ENCODE measurements around the gene CCDC90B. TPM values are rescaled to one million over a fixed set of nuclear protein-coding genes. Genes with fewer than 3 reads are reported as not detected.

Gene CCDC90B
- total and polyA plus RNA-seq, 10 of the 15 experiments (the other 5 are each of a cell fraction or from before 2014, with no cell fraction given): 33.2 to 91.5 (median 59.2) TPM

- ATAC-seq: peak; percentile 72
- Histone ChIP-seq H3K4me1 (ENCODE audit: control insufficient read depth, insufficient read depth, low read length) (peaks cover 21% of the 10 kb centered on the region), H3K9ac (ENCODE audit: control insufficient read depth, insufficient read depth, low read length) (peak overlapping the region; percentile 94), H4K20me1 (ENCODE audit: control insufficient read depth, insufficient read depth) (no peaks in the 10 kb centered on the region), H3K4me2 (ENCODE audit: control insufficient read depth, insufficient read depth) (peak overlapping the region; percentile 83), H3K79me2 (ENCODE audit: control insufficient read depth, insufficient read depth, low read length) (peaks cover 30% of the 10 kb centered on the region), H2AFZ (ENCODE audit: control insufficient read depth, low read depth, low read length) (peak overlapping the region; percentile 97), H3K27ac (ENCODE audit: control insufficient read depth, insufficient read depth) (peak overlapping the region; percentile 96), H3K9me3 (replicated peaks; ENCODE audit: control insufficient read depth, insufficient read depth, low read length) (no peaks in the 10 kb centered on the region), H3K4me3 (peak overlapping the region; percentile 78), H3K27me3 (replicated peaks in 1 of 2; ENCODE audit: control insufficient read depth in 2 of 2, insufficient read depth in 2 of 2, low read length in 1 of 2) (no peaks in the 10 kb centered on the region), H3K36me3 (ENCODE audit: control insufficient read depth in 2 of 2, insufficient read depth in 2 of 2, low read length in 1 of 2) (no peaks in the 10 kb centered on the region)
- ChIA-PET RAD21 (ENCODE audit: unreplicated experiment) (interaction anchor here (0.8 to 1.6 kb wide), 3 partner anchors 35 to 384 kb away, joined by 3 to 7 read pairs (median 5); partner anchors contain the start of genes ANKRD42 and DDIAS), POLR2A (interaction anchor here (1.0 to 2.2 kb wide), 8 partner anchors 8 to 387 kb away, joined by 3 to 15 read pairs (median 4); partner anchors contain the start of genes DDIAS, PCF11 and PRCP), SMC1A (ENCODE audit: uncharacterized antibody, unreplicated experiment) (interaction anchor here (0.9 to 2.1 kb wide), 6 partner anchors 11 to 384 kb away, joined by 3 to 9 read pairs (median 4); partner anchors contain the start of gene DDIAS), CTCF (interaction anchor here (0.6 to 1.9 kb wide), 4 partner anchors 8 to 375 kb away, joined by 3 to 8 read pairs (median 3); no protein-coding TSS in a partner anchor)
- in situ Hi-C loops (cut with MboI): loop anchor here (5.0 to 10.0 kb wide), 2 partner anchors 380 to 532 kb away; partner anchors contain the start of genes DDIAS and PRCP
- intact Hi-C loops (cut with micrococcal nuclease; ENCODE audit: unreplicated experiment): loop anchor here (5.0 to 10.0 kb wide), 2 partner anchors 223 to 690 kb away; no protein-coding TSS in a partner anchor
- DNase-seq (ENCODE audit: low read depth, low spot score): no peak
- TF ChIP-seq WRNIP1 (IDR thresholded peaks at IDR 0.05; ENCODE audit: borderline replicate concordance, low read depth, low read length): 0 out of 2 replicates have a peak, but pooled peaks have one; percentile 23
- TF ChIP-seq MLLT1 (IDR thresholded peaks at IDR 0.05): no peak
- FAIRE-seq: no peak
- under 1% methylated on average over 22 of the region's 22 CpGs for WGBS (ENCODE audit: insufficient coverage, insufficient replicate concordance, low lambda C conversion rate, missing lambda C conversion rate)
- TSS peak; percentile 74 for BruUV-seq (replicated peaks)
These were observed 906 bp downstream of the CCDC90B start for GRCh38 chr11:83285151-83285770.
